Thyroid gland (tissue), 4 donors: Measurements from ENCODE around the gene DIRAS1. TPM values are rescaled to one million over a fixed set of nuclear protein-coding genes. Genes with fewer than 3 reads are reported as not detected.

Experiments
- DNase-seq, 2 donors: peaks; one replicate each; pipeline ENCODE4 v3.0.0-alpha.2; 2019
- H3K27ac ChIP-seq, 3 donors: fragments of 200-600 bp; sonication (generic); 1 replicate in 2 of 3; 2 replicates in 1 of 3; pipeline ENCODE4 v1.5.1; 2016 to 2019; ENCODE audit warnings: mild to moderate bottlenecking in 1 of 3, moderate library complexity in 1 of 3
- H3K27me3 ChIP-seq: fragments of 200-600 bp; sonication (generic); one replicate; pipeline ENCODE4 v1.5.1; 2019
- H3K36me3 ChIP-seq, 2 donors: fragments of 200-600 bp; sonication (generic); one replicate each; pipeline ENCODE4 v1.5.1; 2016 to 2019
- H3K4me1 ChIP-seq, 2 donors: fragments of 200-600 bp; sonication (generic); one replicate each; pipeline ENCODE4 v1.5.1; 2017 to 2019
- H3K4me3 ChIP-seq, 3 donors: fragments of 200-600 bp; sonication (generic); replicated peaks in 1 of 3; 1 replicate in 2 of 3; 2 replicates in 1 of 3; pipeline ENCODE4 v1.5.1; 2016; ENCODE audit warnings: mild to moderate bottlenecking in 1 of 3
- H3K9me3 ChIP-seq: fragments of 200-600 bp; sonication (generic); one replicate; pipeline ENCODE4 v1.5.1; 2017
- CTCF ChIP-seq, 6 experiments: fragments of 200-600 bp in 3 of 6; fragments of 450-650 bp in 3 of 6; sonication (generic) in 3 of 6; IDR thresholded peaks; one replicate each; pipeline ENCODE4 v1.5.1; 2016 to 2019; ENCODE audit warnings: antibody characterized with exemption in 6 of 6, mild to moderate bottlenecking in 2 of 6, inconsistent platforms in 1 of 6, moderate library complexity in 1 of 6
- POLR2A ChIP-seq, 2 donors: fragments of 450-650 bp; IDR thresholded peaks; one replicate each; pipeline ENCODE4 v1.6.1; 2017; ENCODE audit warnings: antibody characterized with exemption in 2 of 2, mild to moderate bottlenecking in 2 of 2, moderate library complexity in 1 of 2
- WGBS, 2 donors: methylation state at CpG; one replicate each; pipeline ENCODE4 v1.1.5; 2017; 5-methylcytosine and 5-hydroxymethylcytosine counted together
- intact Hi-C: fragments of 100-400 bp; cut with DNase I; formaldehyde crosslinking; loops from one replicate; pipeline ENCODE4 v1.15.1; 2023
- total RNA-seq, 4 donors: library from RNA; depleted of rRNA; stranded (reverse); fragments of >200 nt; gene quantifications; one replicate each; pipeline ENCODE4 v1.2.3, GENCODE V29; 2016

The DIRAS1 gene
- total RNA-seq, 4 donors from 2014 or later = 0.27 to 0.67 (median 0.40) TPM

DNA sequence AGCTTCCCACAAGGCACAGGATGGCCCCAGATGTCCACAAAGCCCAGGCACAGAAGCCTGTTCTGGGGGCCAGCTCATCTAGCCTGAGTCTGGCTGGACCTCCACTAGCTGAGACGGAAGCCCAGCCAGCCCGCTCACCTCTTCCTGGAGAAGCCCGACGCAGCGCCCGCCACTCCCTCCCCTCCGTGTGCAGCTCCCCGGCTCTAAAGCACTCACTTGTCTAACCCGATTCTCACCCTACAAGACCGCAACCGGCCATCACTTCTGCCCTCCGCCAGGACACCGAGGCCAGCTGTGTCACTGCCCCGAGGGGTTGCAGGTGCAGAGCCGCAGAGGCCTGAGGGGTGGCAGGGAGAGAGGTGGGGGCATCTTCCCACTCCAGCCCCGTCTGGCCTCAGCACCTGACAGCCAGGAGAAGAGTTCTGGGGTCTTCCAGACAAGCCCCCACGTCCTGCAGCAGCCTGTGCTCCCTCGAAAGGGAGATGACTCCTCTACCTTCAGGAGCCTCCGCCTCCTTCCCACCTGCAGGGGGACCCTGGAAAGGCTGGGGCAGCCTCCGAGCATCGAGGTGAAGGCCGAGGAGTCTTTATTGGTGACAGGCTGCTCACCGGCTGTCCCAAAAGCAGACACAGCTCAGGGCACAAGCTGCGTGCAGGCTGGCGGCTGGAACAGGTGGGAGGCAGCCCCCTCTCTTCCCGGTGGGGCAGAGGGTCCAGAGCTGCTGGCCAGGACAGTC, 5.9 kb upstream of the DIRAS1 start:
- Histone ChIP-seq H3K27me3 (no peaks in the 10 kb centered on the region), H3K27ac (no peak overlapping the region), H3K9me3 (no peaks in the 10 kb centered on the region), H3K4me3 (no peak overlapping the region), H3K36me3 (no peaks in the 10 kb centered on the region), H3K4me1 (peaks cover 0 to 8% of the 10 kb centered on the region in 2 donors)
- TF ChIP-seq CTCF (IDR thresholded peaks at IDR 0.05) (no peak), POLR2A (IDR thresholded peaks at IDR 0.05) (no peak)
- WGBS, 2 donors = 20 to 45% methylated on average over 10 to 14 of the region's 26 CpGs
- intact Hi-C loops = no loop called here
- DNase-seq = no peak

DNA sequence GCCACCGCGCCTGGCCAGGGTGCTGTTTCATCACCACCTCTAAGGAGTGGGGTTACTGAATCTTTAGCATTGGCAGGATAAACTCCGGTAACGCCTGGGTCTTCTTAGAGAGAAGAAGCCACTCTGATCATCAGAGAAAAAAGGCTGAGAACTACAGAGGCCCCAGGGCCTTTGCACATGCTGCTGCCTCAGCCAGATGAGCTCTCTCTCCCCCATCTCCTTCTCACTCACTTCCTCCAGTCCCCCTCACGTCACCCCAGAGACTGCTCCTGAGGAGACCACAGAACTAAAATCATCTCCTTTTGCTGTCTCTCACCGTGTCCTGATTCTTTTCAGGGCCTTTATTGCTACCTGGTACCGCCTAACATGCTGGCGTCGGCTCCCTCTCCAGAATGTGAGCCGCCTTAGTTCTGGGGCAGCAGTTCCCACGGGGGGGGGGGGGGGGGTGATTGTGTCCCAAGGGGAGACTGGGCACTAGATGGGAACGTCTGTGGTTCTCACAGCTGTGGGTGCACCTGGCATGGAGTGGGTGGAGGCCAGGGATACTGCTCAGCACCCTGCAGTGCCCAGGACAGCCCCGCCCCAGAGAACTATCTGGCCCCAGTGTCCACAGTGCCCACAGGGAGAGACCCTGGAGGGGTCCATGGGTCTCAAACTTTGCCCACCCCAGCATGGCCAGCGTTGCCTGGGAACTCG, 5.1 kb upstream of the DIRAS1 start:
- no peaks in the 10 kb centered on the region for H3K27me3 ChIP-seq
- H3K9me3 ChIP-seq = no peaks in the 10 kb centered on the region
- no peak overlapping the region for H3K27ac ChIP-seq
- DNase-seq = no peak
- WGBS, 2 donors = 67 to 74% methylated on average over 13 to 15 of the region's 15 CpGs
- TF ChIP-seq POLR2A (IDR thresholded peaks at IDR 0.05) (no peak), CTCF (IDR thresholded peaks at IDR 0.05) (no peak)
- intact Hi-C loops = no loop called here
- H3K4me3 ChIP-seq = no peak overlapping the region
- H3K36me3 ChIP-seq = no peaks in the 10 kb centered on the region
- H3K4me1 ChIP-seq = peaks cover 0 to 8% of the 10 kb centered on the region in 2 donors

DNA sequence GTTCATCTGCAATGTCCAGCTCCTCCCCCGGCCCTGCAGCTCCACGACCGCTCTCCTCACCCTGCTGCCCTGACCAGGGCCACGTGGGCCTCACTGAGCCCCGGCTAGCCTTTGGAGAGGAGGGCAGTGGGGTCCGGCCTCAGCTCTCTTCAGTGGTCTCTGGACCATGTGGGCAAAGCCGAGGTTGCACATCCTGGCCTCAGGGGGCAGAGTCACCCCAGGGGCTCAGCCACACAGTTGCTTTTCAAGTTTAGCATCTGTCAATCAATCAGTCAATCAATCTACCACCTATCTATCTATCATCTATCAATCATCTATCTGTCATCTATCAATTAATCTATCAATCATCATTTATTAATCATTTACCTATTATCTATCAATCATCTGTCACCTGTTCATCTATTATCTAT, 3.0 kb upstream of the DIRAS1 start:
- no peak for DNase-seq
- 44 to 48% methylated on average over 3 to 6 of the region's 7 CpGs for WGBS, 2 donors
- intact Hi-C loops = no loop called here
- H3K27ac ChIP-seq = no peak overlapping the region
- peaks cover 9% of the 10 kb centered on the region for H3K27me3 ChIP-seq
- no peak for TF ChIP-seq CTCF (IDR thresholded peaks at IDR 0.05)
- no peak for TF ChIP-seq POLR2A (IDR thresholded peaks at IDR 0.05)
- H3K4me1 ChIP-seq = peaks cover 6 to 21% of the 10 kb centered on the region in 2 donors
- no peak overlapping the region for H3K4me3 ChIP-seq
- H3K36me3 ChIP-seq = no peaks in the 10 kb centered on the region
- H3K9me3 ChIP-seq = no peaks in the 10 kb centered on the region

DNA sequence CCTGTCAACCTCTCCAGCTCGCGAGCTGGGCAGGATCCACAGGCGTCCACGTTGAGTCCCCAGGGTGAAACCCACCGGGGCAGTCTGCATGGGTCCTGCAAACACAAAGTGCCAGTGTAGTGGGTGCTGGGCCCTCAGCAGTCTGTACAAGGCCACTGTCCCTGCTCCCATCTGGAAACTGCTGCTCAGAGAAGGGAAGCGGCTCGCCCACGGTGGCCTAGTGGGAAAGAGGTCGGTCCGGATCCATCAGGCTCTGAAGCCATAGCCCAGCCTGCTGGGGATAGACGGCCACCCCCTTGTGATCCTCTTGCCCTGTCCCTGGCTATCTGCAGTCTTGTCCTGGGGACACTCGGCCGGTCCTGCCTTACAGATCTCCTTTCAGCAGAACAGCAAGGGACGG, 2.6 kb upstream of the DIRAS1 start:
- Histone ChIP-seq H3K4me1 (peaks cover 6 to 21% of the 10 kb centered on the region in 2 donors), H3K9me3 (no peaks in the 10 kb centered on the region), H3K27ac (no peak overlapping the region), H3K27me3 (peaks cover 9% of the 10 kb centered on the region), H3K36me3 (no peaks in the 10 kb centered on the region), H3K4me3 (no peak overlapping the region)
- intact Hi-C loops = no loop called here
- TF ChIP-seq POLR2A (IDR thresholded peaks at IDR 0.05) (no peak), CTCF (IDR thresholded peaks at IDR 0.05) (no peak)
- DNase-seq = no peak
- WGBS, 2 donors = 77 to 82% methylated on average over 9 to 13 of the region's 14 CpGs

DNA sequence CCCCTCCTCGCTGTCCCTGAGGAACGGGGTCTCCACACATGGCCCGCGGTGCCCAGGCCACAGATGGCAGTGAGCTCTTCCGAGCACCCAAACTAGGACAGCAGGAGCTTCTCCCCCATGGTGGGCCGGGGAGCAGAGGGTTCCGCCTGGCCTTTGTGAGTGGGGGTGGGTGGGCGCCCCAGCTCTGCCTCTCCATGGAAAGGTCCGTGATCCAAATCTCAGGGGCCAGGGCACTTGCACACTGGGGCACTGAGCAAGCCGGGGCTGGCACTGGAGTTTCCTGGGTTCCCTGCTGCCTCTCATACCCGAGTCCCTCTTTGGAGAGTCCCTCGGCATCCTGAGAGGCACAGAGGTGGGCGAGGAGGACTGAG, 2.2 kb upstream of the DIRAS1 start:
- TF ChIP-seq POLR2A (IDR thresholded peaks at IDR 0.05) (no peak), CTCF (IDR thresholded peaks at IDR 0.05) (no peak)
- Histone ChIP-seq H3K4me3 (no peak overlapping the region), H3K36me3 (no peaks in the 10 kb centered on the region), H3K4me1 (peaks cover 6 to 21% of the 10 kb centered on the region in 2 donors), H3K27ac (no peak overlapping the region), H3K9me3 (no peaks in the 10 kb centered on the region), H3K27me3 (peaks cover 9% of the 10 kb centered on the region)
- no peak for DNase-seq
- WGBS, 2 donors = 76% methylated on average over 7 of the region's 13 CpGs; no CpG with 5 or more reads in 1 of the 2 donors
- intact Hi-C loops = no loop called here
